Calu3 (cell line): Measurements from ENCODE around the gene SFPQ. TPM values are rescaled to one million over a fixed set of nuclear protein-coding genes. Genes with fewer than 3 reads are reported as not detected.

Experiments used
- BruUV-seq: library from RNA; stranded (reverse); fragments of 400-500 nt; replicated peaks from 2 replicates; lab custom pipeline; 2021; lab: Mats Ljungman, UMichigan
- CTCF ChIA-PET: fragments of 300-600 bp; sonication (Branson Sonifier 250); formaldehyde crosslinking; loops from one replicate; lab custom pipeline; 2022; ENCODE audit warnings: antibody characterized with exemption; lab: Charles Lee
- DNase-seq: peaks from one replicate; pipeline ENCODE4 v3.0.0; 2022
- H3K27ac Mint-ChIP-seq: one replicate; pipeline ENCODE4 v1.8.0; 2022; ENCODE audit warnings: mixed read lengths; ENCODE audit not compliant: unreplicated experiment
- H3K27me3 Mint-ChIP-seq: one replicate; pipeline ENCODE4 v1.8.0; 2022; ENCODE audit warnings: mixed read lengths; ENCODE audit not compliant: unreplicated experiment
- H3K36me3 Mint-ChIP-seq: one replicate; pipeline ENCODE4 v1.8.0; 2022; ENCODE audit warnings: mild to moderate bottlenecking, moderate library complexity, mixed read lengths; ENCODE audit not compliant: insufficient read depth, unreplicated experiment
- H3K4me1 Mint-ChIP-seq: one replicate; pipeline ENCODE4 v1.8.0; 2022; ENCODE audit warnings: mild to moderate bottlenecking, low read depth, mixed read lengths; ENCODE audit not compliant: unreplicated experiment
- H3K4me3 Mint-ChIP-seq: one replicate; pipeline ENCODE4 v1.8.0; 2022; ENCODE audit warnings: mild to moderate bottlenecking, low read depth, moderate library complexity, mixed read lengths; ENCODE audit not compliant: unreplicated experiment
- H3K9me3 Mint-ChIP-seq: one replicate; pipeline ENCODE4 v1.8.0; 2022; ENCODE audit warnings: low read depth, mixed read lengths; ENCODE audit not compliant: unreplicated experiment
- CTCF ChIP-seq: fragments of 200-600 bp; IDR thresholded peaks from one replicate; pipeline ENCODE4 v1.8.0; 2022; ENCODE audit warnings: antibody characterized with exemption; ENCODE audit not compliant: unreplicated experiment
- intact Hi-C: fragments of 100-400 bp; cut with micrococcal nuclease; formaldehyde crosslinking; loops from one replicate; pipeline ENCODE4 v1.10.0; 2022; ENCODE audit not compliant: unreplicated experiment
- total RNA-seq: library from RNA; stranded (reverse); gene quantifications from 2 replicates; pipeline ENCODE4 v1.2.3, GENCODE V29; 2022

SFPQ gene
- total RNA-seq, 1 experiment from 2014 or later, result 369 TPM

- Mint-ChIP-seq H3K4me3 (no peak overlapping the region), H3K9me3 (no peaks in the 10 kb centered on the region), H3K4me1 (peaks cover 31% of the 10 kb centered on the region), H3K27me3 (no peaks in the 10 kb centered on the region), H3K27ac (no peak overlapping the region), H3K36me3 (peaks cover 99% of the 10 kb centered on the region)
- intact Hi-C loops, result no loop called here
- no peak for TF ChIP-seq CTCF
- DNase-seq, result no peak
- CTCF ChIA-PET, result no interaction called here
- no TSS peak for BruUV-seq
Measured at GRCh38 chr1:35179908-35180307, 13.0 kb downstream of the SFPQ start.

GRCh38 chr1:35178874-35179380, 14.0 kb downstream of the SFPQ start:
- intact Hi-C loops, result no loop called here

GRCh38 chr1:35178295-35178695, 14.7 kb downstream of the SFPQ start:
- CTCF ChIA-PET, result no interaction called here
- peaks cover 28% of the 10 kb centered on the region for H3K4me1 Mint-ChIP-seq
- peaks cover 100% of the 10 kb centered on the region for H3K36me3 Mint-ChIP-seq
- H3K27me3 Mint-ChIP-seq, result no peaks in the 10 kb centered on the region
- intact Hi-C loops, result no loop called here
- BruUV-seq, result no TSS peak
- DNase-seq, result no peak
- no peaks in the 10 kb centered on the region for H3K9me3 Mint-ChIP-seq
- H3K4me3 Mint-ChIP-seq, result no peak overlapping the region
- H3K27ac Mint-ChIP-seq, result no peak overlapping the region
- no peak for TF ChIP-seq CTCF

More at GRCh38 chr1:35178874-35179380, 14.0 kb downstream of the SFPQ start:
- CTCF ChIA-PET, result no interaction called here
- Mint-ChIP-seq H3K27me3 (no peaks in the 10 kb centered on the region), H3K4me1 (peaks cover 28% of the 10 kb centered on the region), H3K27ac (no peak overlapping the region), H3K9me3 (no peaks in the 10 kb centered on the region), H3K36me3 (peaks cover 100% of the 10 kb centered on the region), H3K4me3 (no peak overlapping the region)
- no peak for TF ChIP-seq CTCF
- BruUV-seq, result no TSS peak
- DNase-seq, result no peak

GRCh38 chr1:35177237-35177786, 15.6 kb downstream of the SFPQ start:
- CTCF ChIA-PET, result no interaction called here
- intact Hi-C loops, result no loop called here
- H3K27me3 Mint-ChIP-seq, result no peaks in the 10 kb centered on the region
- peaks cover 26% of the 10 kb centered on the region for H3K4me1 Mint-ChIP-seq
- H3K9me3 Mint-ChIP-seq, result no peaks in the 10 kb centered on the region
- no peak for TF ChIP-seq CTCF
- H3K4me3 Mint-ChIP-seq, result no peak overlapping the region
- H3K27ac Mint-ChIP-seq, result peak overlapping the region; percentile 56
- peaks cover 98% of the 10 kb centered on the region for H3K36me3 Mint-ChIP-seq
- BruUV-seq, result no TSS peak
- no peak for DNase-seq
